Stimulated activated CD4-positive, alpha-beta T cell treated with anti-CD3 and anti-CD28 coated beads, TNF-alpha, amount 100 ng/mL, for 1 hour (primary cell): ENCODE results near the gene HIVEP2.
A peak's percentile ranks its signal among the peaks of the same experiment; 100 is the strongest.

ENCODE experiments used
- DNase-seq, 3 donors: peaks; one replicate each; pipeline ENCODE4 v3.0.0-alpha.2; 2020; ENCODE audit warnings: low read depth in 3 of 3, low spot score in 1 of 3

Gene HIVEP2

DNA sequence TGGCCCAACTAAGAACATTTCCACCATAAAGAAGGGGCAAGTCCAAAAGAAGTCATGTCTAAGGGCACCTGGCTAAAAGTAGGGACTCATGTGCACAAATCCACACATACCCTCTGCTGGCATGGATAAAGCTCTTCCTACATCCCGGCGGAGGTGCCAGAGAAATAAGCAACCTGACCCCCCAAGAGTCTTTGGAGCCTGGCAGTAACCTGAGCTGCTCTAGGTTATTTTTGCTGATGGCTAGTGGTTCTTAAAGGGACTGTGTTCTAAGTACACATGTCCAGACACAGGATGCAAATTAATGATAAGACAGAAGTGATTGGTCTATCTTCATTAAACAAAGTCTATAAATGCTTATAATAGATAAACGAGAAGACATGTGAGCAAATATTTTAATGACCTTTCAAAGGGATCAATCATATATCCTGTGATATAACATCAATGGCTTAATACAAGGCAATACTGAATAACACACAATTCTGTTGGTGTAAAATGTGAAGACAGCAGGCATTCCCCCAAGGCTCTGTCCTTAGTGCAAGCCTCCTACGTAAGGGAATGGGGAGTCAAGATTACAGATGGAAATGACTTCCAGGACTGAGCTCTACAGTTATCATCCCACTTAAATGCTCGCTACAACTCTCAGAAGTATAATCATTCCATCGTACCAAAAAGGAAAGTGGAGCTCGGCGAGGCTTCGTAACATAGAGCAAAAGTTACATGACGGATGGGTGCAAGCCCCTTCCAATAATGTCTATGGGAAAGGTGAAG lies 52.5 kb downstream of the HIVEP2 start:
- DNase-seq = no peak

DNA sequence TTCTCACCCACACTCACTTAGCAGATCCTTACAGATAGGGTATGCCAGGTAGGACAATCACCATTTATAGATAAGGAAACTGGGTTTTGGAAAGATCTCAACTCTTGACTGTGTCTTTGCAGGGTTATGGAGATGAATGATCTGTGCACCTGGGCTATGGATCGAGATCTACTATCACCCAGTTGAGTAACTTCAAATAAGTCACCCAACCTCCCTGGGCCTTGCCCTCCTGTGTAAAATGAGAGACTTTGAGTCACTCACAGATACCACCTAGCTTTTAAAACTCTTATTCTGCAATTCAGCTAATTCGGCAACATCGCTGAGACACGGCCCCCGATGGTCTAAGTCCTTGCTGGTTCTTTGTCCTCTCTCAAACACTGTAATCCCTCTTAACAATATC lies 53.5 kb downstream of the HIVEP2 start:
- no peak for DNase-seq

DNA sequence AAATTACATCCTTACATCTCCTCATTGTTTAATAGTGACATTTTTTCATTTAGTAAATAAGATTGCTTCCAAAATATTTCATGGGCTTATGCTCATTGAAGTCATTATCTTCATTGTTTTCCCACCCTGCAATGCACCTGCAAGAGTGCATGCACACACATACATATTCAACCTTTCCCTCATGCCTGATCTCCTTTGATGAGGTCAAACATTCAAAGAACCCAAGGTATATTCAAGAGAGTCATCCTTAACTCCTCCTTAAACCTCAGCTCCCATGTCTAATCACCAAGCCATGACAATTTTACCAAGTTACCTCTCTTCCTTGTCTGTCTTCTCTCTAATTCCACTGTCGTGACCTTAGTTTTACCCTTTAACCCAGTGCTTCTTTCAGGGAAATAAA lies 56.5 kb downstream of the HIVEP2 start:
- no peak for DNase-seq

DNA sequence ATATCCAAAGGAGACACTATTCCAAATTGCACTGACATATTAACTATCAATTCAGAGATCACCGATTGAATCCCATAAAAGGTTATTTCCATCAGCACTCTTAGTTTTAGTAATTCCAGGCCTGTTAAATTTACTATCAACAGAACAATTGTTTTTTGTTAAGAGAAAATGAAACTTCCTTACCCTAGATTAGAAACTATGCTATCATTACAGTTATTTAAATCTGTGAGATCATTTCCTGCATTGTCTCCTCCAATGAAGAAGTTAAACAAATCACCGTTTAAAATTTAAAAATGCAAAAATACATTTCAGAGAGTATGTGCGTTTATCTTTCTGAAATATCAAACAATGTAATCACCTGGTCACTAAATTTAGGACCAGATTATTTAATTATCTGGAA lies 57.5 kb downstream of the HIVEP2 start:
- no peak for DNase-seq

DNA sequence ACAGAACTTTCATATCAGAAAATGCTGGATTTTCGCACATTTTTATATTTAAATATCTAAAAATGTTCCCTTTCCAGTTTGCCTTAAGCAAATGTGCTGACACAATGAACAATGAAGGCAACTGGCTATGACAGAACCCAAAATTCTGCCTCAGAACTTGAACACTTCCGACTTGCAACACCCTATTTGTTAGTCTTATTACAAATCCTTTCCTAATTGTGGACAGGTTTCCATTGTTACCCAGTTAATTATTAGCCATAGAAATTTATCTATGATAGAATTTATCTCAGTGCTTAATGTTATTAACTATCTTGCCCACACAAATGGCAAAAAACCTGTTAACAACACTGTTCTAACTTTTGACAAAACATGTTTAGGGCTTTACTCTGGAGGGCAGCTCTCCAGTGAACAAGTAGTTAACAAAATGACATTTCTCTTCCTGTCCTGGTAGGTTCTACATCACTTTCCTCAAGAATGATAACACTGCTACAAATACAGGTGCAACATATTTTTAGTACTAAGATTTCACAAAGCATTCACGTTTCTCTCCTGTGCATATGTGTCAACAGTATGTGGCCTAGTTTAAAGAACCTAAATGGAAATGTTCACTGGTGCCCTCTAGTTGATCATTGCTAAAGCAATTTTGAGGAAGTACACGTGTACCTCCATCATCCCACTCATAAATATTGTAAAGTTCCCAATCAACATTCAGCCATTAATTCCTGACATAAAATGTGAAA lies 58.4 kb downstream of the HIVEP2 start:
- DNase-seq = no peak

DNA sequence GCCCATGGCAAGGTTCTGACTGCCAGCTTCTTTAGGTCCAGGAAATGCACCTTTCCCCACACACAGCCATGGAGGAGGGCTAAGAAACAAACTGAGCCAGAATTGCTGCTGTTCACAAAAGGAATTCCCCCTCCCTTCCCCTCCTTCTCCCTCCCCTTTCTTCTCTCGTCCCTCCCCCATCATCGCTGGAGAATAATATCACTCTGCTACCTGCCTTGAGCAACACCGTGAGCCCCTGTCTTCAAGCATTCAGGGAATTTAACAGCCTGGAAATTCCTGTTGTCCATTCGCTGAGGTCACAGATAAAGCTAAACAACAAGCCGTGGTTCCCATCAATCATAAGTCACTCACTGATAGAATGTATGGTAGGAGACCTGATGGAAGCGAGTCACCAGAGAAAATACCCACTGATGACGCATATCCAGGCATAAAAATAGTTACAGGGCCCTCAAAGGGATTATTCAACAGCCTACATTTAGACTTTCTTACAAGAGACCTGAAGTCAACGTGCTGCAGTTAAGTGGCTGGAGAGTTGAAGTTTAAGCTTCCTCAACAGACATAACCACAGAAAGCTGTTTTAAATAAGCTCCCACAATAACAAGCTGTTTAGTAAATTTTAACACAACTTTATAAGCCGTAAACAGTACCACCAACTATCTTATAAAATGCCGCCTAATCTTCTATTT lies 59.7 kb downstream of the HIVEP2 start:
- DNase-seq = peak in 1 of 3 donors; percentile 24

DNA sequence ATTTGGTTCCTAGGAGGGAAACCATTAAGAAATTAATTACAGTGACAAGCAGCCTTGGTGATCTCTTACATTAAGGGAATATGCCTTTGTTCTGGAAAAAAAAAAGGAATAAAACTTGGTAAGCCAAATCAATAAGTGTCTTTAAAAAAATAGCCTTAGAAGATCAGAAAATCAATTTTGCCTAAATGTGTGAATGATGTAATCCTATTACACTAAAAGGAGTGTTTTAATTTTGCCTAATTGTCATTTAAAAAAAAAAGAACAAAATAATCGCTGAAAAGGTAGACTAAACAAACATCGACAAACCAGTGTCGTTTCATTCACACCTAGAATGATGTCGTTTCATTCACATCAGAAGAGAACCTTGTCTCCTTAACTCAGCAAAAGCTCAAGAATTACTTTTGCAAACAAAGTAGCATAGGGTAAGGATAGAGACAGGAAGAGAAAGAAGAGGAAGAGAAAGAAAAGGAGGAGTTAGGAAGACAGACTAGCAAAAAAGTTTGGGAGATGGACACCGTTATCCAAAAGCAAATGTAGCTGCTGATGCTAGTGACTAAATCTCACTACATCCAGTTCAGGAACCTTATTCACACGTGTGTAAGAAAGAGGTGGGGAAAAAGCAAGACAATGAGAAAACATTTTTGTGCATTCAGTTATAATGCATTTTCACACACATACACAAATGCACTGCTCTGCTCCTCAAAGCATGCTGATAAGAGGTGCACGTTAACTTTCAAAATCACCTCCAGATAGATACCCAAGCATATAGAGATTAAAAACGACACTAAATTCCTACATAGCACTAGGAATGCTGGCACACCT lies 60.6 kb downstream of the HIVEP2 start:
- no peak for DNase-seq

DNA sequence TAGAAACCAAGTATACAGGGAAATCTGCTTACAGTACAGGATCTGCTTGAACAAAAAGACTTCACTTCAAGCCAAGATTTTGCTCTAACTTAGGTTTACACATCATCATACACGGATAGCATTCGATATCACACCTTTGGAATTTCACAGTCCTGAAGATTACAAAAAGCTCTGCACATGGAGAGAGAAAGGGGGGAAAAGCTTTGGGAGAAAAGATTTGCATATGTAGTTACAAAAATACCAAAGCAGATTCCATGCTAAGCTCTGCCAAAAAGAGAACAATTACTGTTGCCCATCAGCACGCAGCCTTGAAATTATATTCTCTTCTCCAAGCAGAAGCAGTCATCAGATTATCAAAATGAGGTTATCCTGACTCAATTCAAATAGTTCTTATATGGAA lies 62.0 kb downstream of the HIVEP2 start:
- DNase-seq = no peak

DNA sequence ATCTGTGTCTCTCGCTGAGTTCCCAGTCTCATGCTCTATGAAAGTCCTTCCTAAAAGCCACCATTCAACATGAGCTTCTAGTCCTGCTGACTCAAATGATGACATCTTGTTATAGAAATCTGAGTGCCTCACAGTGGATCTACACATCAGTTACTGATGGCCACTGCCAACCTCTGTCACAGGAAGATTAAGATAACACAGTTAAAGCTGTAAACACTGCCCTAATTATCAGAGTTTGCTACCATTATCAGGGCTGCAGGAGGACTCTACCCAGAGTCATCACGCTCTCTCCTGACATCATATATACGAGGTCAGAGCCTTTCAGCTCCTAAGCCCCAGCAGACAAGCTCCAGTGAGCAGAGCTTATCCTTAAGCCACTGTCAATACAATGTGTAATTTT lies 63.2 kb downstream of the HIVEP2 start:
- DNase-seq = no peak

DNA sequence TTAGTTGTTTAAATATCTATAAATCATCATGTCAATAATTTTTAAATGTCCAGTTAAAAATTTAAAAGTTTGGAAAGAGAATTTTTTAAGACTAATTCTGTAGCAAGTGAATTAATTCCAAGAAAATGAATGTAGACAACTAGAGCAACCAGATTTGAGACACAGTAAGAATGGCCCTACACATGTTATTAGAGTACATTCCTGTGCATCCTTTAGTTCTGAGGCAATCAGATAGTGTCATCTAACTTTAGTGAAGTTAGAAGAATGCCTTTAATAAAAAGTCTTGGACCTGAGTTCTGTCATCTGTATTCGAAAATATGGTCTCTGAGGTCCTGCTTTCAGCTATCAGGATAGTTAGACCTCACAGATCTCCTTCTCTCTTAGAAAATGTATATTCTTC lies 63.7 kb downstream of the HIVEP2 start:
- no peak for DNase-seq

DNA sequence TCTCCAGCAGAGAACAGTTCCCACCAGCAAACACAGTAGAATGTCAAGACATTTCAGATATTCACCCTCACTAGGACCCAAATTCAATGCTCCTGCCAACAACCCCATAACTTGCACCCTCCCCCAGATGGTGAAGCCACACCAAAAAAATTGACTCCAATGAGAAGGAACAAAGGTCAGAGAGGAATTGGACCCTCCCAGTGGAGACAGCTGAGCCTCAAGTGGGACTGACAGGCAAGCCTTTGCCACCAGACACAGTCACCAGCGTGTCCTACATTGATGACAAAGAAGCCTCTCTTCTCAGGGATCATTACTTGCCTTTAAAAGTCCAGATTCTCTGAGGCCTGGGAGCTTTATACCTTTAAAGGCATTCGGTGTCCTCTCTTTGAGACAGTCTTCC lies 64.8 kb downstream of the HIVEP2 start:
- DNase-seq = no peak

DNA sequence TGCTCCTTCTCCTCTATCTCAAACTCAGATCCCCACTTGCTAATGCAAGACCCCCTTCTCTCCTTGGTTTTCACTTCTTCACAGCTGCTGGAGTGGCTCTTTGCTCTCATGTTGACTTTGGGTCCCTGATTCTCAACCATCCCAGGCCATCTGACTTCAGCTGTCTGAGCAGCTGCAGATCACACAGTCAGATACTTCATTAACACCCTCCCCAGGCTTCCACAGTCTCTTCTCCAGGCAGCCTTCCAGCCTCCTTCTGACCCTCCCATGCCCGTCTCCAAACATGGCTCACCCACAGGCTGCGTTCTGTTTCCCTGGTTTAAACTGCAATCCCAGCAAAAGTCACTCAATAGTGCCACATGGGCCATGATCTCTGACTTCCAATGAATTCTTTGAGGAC lies 65.4 kb downstream of the HIVEP2 start:
- DNase-seq = no peak

DNA sequence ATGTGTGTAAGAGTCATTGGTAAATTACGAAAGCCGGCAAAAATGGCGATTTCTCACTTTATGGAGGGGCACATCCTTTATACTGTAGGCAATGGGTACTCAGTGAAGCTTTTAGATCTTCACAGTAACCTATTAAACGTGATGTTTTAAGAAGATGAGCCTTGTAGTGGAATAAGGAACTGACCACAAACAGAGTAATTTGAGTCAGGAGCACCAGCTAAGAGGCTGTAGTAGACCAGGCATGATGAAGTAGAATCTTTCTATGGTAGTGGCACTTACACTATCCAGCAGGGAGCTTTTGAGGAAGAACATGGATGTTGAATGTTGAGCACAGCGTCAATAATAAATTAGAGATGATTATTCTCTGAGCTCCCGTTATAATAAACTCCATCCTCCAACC lies 65.9 kb downstream of the HIVEP2 start:
- DNase-seq = no peak

DNA sequence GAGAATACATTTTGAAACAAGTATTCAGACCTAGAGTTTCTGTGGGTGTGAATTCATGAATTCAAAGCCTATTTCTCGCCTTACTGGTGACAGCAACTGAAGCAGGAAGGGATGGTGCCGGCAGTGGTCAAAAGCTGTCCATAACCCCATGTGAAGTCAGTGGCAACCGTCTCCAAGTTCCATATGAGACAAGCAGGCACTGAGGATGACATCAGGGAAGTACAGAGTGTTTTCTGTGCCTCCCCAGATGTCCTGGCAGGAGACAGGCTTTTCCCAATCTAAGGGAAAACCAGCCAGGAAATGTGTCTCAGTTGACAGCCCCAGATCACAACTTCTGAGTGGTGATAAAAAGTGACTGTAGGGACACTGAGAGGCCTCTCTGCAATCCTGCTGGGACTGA lies 66.6 kb downstream of the HIVEP2 start:
- no peak for DNase-seq

DNA sequence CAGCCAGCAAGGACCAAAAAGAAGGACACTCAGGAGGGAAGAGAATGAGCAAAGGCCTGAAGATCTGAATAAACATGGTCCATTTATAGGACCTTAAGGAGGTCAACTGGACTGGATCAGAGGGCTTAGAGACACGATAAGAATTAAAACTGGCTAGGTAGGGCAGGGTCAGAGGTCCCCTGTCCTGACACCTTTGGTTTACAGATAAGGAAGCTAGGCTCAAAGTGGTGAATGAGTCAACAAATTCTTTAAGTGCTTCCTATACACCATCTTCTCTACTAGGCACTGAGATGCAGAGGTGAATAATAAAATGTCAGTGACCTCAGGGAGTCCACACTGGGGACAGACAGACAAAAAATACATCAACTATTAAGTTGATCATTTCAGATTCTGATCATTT lies 70.3 kb downstream of the HIVEP2 start:
- no peak for DNase-seq

DNA sequence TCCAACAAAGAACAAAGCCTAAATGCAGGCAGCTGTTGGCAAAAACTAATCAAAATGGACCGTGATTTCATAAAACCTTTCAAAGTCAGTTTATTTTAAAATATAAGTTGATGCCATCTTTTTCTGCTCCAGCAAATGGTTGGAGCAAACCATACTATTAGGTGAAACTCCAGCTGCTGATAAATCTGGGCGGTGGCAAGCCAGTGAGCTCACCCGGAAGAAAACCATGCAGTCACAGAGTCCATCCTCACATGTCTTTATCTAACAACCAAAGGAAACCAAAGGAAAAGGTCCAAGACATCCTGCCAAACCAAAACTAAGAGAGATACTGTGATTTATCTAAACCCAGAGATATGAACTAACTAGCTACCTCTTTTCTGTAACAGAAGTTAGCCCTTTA lies 72.6 kb downstream of the HIVEP2 start:
- DNase-seq = no peak

DNA sequence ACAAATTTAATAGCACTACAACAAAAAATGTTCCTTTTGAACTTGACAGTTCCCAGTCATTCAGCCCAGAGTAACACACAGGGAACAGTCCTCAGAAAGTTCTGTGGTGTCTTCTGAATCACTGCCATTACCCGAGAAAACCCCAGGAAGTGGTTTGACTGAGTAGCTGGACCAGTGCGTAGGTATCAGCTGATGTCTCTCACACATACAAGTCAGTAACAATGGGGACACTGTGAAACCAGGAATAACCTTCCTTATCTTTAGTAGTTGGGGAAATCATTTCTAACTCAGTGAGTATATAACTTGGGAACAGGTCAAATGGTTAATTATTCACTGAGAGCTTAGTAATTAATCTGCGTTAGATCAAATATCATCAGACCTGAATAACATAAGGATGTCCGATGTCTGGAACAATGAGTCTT lies 73.1 kb downstream of the HIVEP2 start:
- DNase-seq = peak in 1 of 3 donors; percentile 37

DNA sequence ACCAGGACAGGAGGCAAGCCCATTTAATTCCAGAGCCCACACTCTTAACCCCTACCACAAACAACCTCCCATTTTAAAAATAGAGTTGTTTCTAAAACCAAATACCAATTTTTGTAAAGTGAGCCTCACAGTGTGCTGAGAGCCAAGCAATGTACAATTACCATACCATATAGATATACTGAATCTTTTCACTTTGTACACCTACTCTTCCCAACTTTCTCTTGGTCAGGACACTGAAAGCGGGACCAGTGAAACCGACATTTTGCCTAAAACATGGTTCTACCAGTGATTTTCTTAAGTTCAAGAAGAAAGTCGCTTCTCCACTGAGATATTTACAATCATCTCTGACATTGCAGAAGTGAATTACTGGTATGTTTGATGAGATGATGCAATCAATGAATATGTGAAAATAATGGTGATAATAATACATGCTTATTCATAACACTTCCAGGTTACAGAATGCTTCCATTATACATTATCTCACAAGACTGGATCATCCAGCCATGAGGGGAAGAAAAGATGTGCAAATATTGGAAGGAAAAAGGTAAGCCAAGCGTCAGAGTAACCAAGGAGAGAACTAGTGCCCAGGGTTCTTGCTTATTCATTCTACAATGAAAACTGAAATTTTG lies 74.1 kb downstream of the HIVEP2 start:
- DNase-seq = no peak

DNA sequence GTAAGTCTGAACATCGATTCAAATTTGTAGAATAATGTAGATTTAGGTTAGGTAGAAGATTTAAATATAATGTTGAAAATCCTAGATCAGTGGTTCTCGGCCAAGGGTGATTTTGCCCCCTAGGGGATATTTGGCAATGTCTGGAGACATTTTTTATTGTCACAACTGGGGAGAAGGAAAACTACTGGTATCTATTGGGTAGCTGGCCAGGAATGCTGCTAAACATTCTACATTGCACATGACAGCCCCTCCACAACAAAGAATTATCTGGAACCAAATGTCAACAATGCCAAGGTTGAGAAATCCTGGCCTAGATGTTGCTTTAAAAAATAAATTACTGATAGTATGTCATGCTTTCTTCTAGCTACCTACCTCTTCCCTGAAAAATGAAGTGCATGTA lies 76.1 kb downstream of the HIVEP2 start:
- DNase-seq = no peak

DNA sequence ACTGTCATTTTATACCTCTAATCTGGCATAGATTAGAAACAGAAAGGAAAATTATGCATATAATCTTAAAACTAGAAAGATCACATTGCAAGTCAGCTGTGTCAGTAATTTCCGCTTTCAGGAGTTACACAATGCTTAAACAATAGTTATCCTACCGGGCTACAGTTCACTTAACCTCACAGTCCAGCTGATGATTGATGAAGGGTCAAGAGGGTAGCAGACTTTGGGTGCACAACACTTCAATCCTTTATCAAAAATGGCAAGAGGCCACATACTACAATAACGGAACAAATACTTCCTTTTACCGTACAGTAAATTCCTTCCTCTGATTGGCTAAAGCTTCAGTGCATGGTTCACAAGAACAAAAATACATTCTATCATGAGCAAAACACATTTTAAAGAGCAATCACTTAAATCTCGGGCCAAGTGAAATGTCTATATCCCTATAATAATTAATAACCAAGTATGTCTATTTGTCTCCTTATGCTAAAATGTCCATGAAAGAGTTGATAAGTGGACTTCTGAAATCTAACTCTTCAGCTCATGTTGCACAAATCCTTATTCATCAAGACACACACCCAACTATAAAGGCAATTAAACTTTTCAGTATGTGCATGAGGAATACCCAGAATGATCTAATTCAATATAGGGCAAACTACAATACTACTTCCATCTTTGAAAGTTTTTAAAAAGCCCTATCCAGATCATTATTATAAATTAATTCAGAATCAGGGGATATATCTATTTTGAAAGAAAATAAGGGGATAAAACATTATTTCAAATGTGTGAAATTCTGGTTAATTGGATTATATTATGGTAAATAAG lies 76.8 kb downstream of the HIVEP2 start:
- DNase-seq = no peak
